Kidney (tissue), 14 donors: ENCODE measurements around the gene ZNF70. TPM values are rescaled to one million over a fixed set of nuclear protein-coding genes. Genes with fewer than 3 reads are reported as not detected.

Source experiments
- DNase-seq, 5 donors: peaks; one replicate each; pipeline ENCODE4 v3.0.0-alpha.2; 2013 to 2020
- FAIRE-seq: peaks from 2 replicates; lab custom pipeline; 2012; peaks lifted over from hg19 to GRCh38; lab: Jason Lieb, UNC
- H3K27ac ChIP-seq, 2 donors: one replicate each; pipeline ENCODE4 v1.7.0; 2013; ENCODE audit warnings: low read depth in 2 of 2, low read length in 2 of 2, inconsistent platforms in 1 of 2
- H3K27me3 ChIP-seq: one replicate; pipeline ENCODE4 v1.7.1; 2013; ENCODE audit warnings: low read length, inconsistent platforms; ENCODE audit not compliant: control insufficient read depth, insufficient read depth
- H3K36me3 ChIP-seq, 3 donors: one replicate each; pipeline versions ENCODE4 v1.7.0 to v1.7.1; 2013; ENCODE audit warnings: low read length in 3 of 3, control low read depth in 1 of 3, inconsistent platforms in 1 of 3; ENCODE audit not compliant: insufficient read depth in 3 of 3, control insufficient read depth in 2 of 3
- H3K4me1 ChIP-seq, 3 donors: one replicate each; pipeline versions ENCODE4 v1.7.0 to v1.7.1; 2013; ENCODE audit warnings: low read length in 3 of 3, inconsistent platforms in 1 of 3, low read depth in 1 of 3; ENCODE audit not compliant: control insufficient read depth in 2 of 3, insufficient read depth in 2 of 3
- H3K4me3 ChIP-seq, 3 donors: one replicate each; pipeline versions ENCODE4 v1.7.0 to v1.8.1; 2013; ENCODE audit warnings: low read length in 3 of 3, control low read depth in 1 of 3, inconsistent platforms in 1 of 3
- H3K9ac ChIP-seq, 3 donors: one replicate each; pipeline versions ENCODE4 v1.7.0 to v1.7.1; 2013; ENCODE audit warnings: low read length in 3 of 3, control low read depth in 1 of 3, inconsistent platforms in 1 of 3
- H3K9me3 ChIP-seq, 3 donors: one replicate each; pipeline versions ENCODE4 v1.7.0 to v1.7.1; 2013; ENCODE audit warnings: low read length in 3 of 3, control low read depth in 1 of 3, inconsistent platforms in 1 of 3; ENCODE audit not compliant: control insufficient read depth in 2 of 3, insufficient read depth in 1 of 3
- CTCF ChIP-seq: IDR thresholded peaks from 3 replicates; pipeline ENCODE4 v1.5.1; 2012; ENCODE audit warnings: mild to moderate bottlenecking, moderate library complexity, borderline replicate concordance; ENCODE audit not compliant: insufficient read depth; ENCODE audit errors: extremely low read depth
- intact Hi-C: fragments of 100-400 bp; cut with DNase I; formaldehyde crosslinking; loops from one replicate; pipeline ENCODE4 v1.11.1; 2022
- polyA plus RNA-seq: library from polyadenylated mRNA; stranded (reverse); fragments of 350-450 nt; fragmentation: Illumina TruSeq; extraction: RNeasy Lipid Tissue Mini Kit (QIAGEN cat#74804); gene quantifications from one replicate; pipeline ENCODE4 v1.2.3, GENCODE V29; 2014; ENCODE audit warnings: low read depth, low replicate concordance; ENCODE audit not compliant: insufficient read depth
- total RNA-seq: library from RNA; stranded (reverse); fragmentation: NEBNext Ultra II Directional; extraction: Animal tissue kit (Norgen Biotek cat#: 25700); gene quantifications from one replicate; pipeline ENCODE4 v1.2.1, GENCODE V29; 2021
- donor health status: control.
- donor health status: control.
- donor health status: control.
- donor health status: control.
- donor health status: control.
- donor health status: DM: yes; HTN: yes; CAD: no.
- donor health status: Normal renal cell carcinoma (clear cell type).

Gene ZNF70
- total and polyA plus RNA-seq, 2 donors from 2014 or later = 1.1 to 6.6 TPM

- H3K27ac ChIP-seq = no peak overlapping the region
- intact Hi-C loops = loop anchor here (10.0 kb wide), 1 partner anchor 67 kb away; no protein-coding TSS in a partner anchor
- no peak overlapping the region for H3K4me3 ChIP-seq
- no peak for TF ChIP-seq CTCF
- no peaks in the 10 kb centered on the region for H3K36me3 ChIP-seq
- no peaks in the 10 kb centered on the region for H3K27me3 ChIP-seq
- no peaks in the 10 kb centered on the region for H3K9me3 ChIP-seq
- H3K4me1 ChIP-seq = peaks cover 0 to 28% (median 22%) of the 10 kb centered on the region in 3 donors
- H3K9ac ChIP-seq = no peak overlapping the region
- FAIRE-seq = no peak
- no peak for DNase-seq
Observed at GRCh38 chr22:23777776-23778576, 27.1 kb upstream of the ZNF70 start.

GRCh38 chr22:23775779-23776375 lies 25.0 kb upstream of the ZNF70 start:
- H3K9me3 ChIP-seq = no peaks in the 10 kb centered on the region
- no peak overlapping the region for H3K4me3 ChIP-seq
- TF ChIP-seq CTCF = no peak
- H3K36me3 ChIP-seq = no peaks in the 10 kb centered on the region
- intact Hi-C loops = loop anchor here (10.0 kb wide), 1 partner anchor 69 kb away; no protein-coding TSS in a partner anchor
- no peaks in the 10 kb centered on the region for H3K27me3 ChIP-seq
- no peak overlapping the region for H3K27ac ChIP-seq
- H3K9ac ChIP-seq = no peak overlapping the region
- FAIRE-seq (no peak), DNase-seq (no peak)
- H3K4me1 ChIP-seq = peaks cover 0 to 29% (median 17%) of the 10 kb centered on the region in 3 donors

DNA sequence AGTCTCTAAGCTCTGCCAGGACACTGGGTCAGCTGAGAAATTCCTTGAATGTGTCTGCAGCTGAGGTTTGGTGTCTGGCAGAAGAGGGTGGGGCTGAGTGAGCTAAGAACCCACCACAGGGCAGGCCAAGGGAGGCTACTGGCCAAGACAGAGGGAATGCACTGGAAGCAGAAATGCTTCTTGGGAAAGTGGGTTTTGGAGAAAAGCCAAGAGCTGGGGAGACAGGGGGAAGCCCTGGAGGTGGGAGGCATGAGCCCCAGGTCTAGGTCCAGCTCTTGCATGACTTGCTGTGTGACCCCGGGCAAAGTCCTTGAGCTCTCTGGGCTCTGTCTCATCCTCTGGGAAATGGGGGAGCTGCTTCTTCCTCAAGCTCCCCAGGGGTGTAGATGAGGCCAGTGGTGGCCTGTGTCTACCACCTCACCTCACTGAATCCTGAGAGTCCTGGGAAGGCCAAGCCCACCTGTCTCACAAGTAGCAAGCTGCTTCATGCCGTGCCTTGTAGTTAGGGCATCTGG lies 24.1 kb upstream of the ZNF70 start:
- FAIRE-seq = no peak
- intact Hi-C loops = loop anchor here (10.0 kb wide), 1 partner anchor 70 kb away; no protein-coding TSS in a partner anchor
- Histone ChIP-seq H3K9ac (no peak overlapping the region), H3K9me3 (no peaks in the 10 kb centered on the region), H3K27me3 (no peaks in the 10 kb centered on the region), H3K4me3 (no peak overlapping the region), H3K27ac (no peak overlapping the region), H3K4me1 (peaks cover 0 to 29% (median 17%) of the 10 kb centered on the region in 3 donors), H3K36me3 (no peaks in the 10 kb centered on the region)
- no peak for TF ChIP-seq CTCF
- DNase-seq = peak in 1 of 5 donors; percentile 53
